ENCODE data around the gene TMEM115.
"Not testable (repeated sequence)": the region's sequence is repeated elsewhere in the genome, so short reads cannot be mapped to it uniquely, and the experiment has no call there.

Gene TMEM115

GRCh38 chr3:50314342-50314741 is 45.0 kb downstream of the TMEM115 start:
- DNase-seq, result no peak

GRCh38 chr3:50312041-50312440 is 47.3 kb downstream of the TMEM115 start:
- not testable (repeated sequence) for DNase-seq
